Ishikawa (cell line): ENCODE results near the gene SSUH2.

Experiments used
- CEBPB ChIP-seq: IDR thresholded peaks from 2 replicates; pipeline ENCODE4 v1.6.1; 2012
- CREB1 ChIP-seq: IDR thresholded peaks from 2 replicates; pipeline ENCODE4 v1.6.1; 2012; ENCODE audit warnings: low read depth
- EGR1 ChIP-seq: IDR thresholded peaks from 2 replicates; pipeline ENCODE4 v1.6.1; 2012
- EP300 ChIP-seq: IDR thresholded peaks from 2 replicates; pipeline ENCODE4 v1.6.1; 2012; ENCODE audit warnings: borderline replicate concordance
- FOXM1 ChIP-seq: IDR thresholded peaks from 2 replicates; pipeline ENCODE4 v1.6.1; 2012; ENCODE audit warnings: low read depth, borderline replicate concordance
- MAX ChIP-seq: IDR thresholded peaks from 2 replicates; pipeline ENCODE4 v1.6.1; 2012
- NFIC ChIP-seq: IDR thresholded peaks from 2 replicates; pipeline ENCODE4 v1.6.1; 2012
- RAD21 ChIP-seq: IDR thresholded peaks from 2 replicates; pipeline ENCODE4 v1.6.1; 2012; ENCODE audit warnings: low read depth
- REST ChIP-seq: IDR thresholded peaks from 2 replicates; pipeline ENCODE4 v1.6.1; 2012; ENCODE audit warnings: low read depth, mild to moderate bottlenecking
- TAF1 ChIP-seq: IDR thresholded peaks from 2 replicates; pipeline ENCODE4 v1.6.1; 2012; ENCODE audit warnings: low read depth, mild to moderate bottlenecking
- TCF12 ChIP-seq: IDR thresholded peaks from 2 replicates; pipeline ENCODE4 v1.6.1; 2012; ENCODE audit warnings: low read depth
- TEAD4 ChIP-seq: IDR thresholded peaks from 2 replicates; pipeline ENCODE4 v1.6.1; 2012
- USF1 ChIP-seq: IDR thresholded peaks from 2 replicates; pipeline ENCODE4 v1.6.1; 2012
- YY1 ChIP-seq: IDR thresholded peaks from 2 replicates; pipeline ENCODE4 v1.6.1; 2012; ENCODE audit warnings: low read depth
- ZBTB7A ChIP-seq: IDR thresholded peaks from 2 replicates; pipeline ENCODE4 v1.6.1; 2012; ENCODE audit warnings: low read depth

The SSUH2 gene

GRCh38 chr3:8637348-8637747 lies 7.2 kb downstream of the SSUH2 start:
- TF ChIP-seq ZBTB7A (no peak), TCF12 (no peak), YY1 (no peak)

GRCh38 chr3:8635631-8636030 lies 9.0 kb downstream of the SSUH2 start:
- TF ChIP-seq TEAD4 (no peak), RAD21 (peak; percentile 39), CREB1 (no peak), EGR1 (no peak)

GRCh38 chr3:8635125-8635524 lies 9.5 kb downstream of the SSUH2 start:
- TF ChIP-seq EP300 (no peak), TCF12 (no peak), MAX (no peak), CREB1 (no peak), EGR1 (no peak), YY1 (no peak), ZBTB7A (no peak), RAD21 (no peak), FOXM1 (no peak), CEBPB (no peak), TEAD4 (no peak), NFIC (no peak), REST (no peak), TAF1 (no peak), USF1 (no peak)

GRCh38 chr3:8632402-8633237 lies 12.0 kb downstream of the SSUH2 start:
- TF ChIP-seq YY1 = no peak
- TF ChIP-seq USF1 = no peak
- TF ChIP-seq REST = no peak
- TF ChIP-seq CEBPB = no peak
- no peak for TF ChIP-seq TCF12
- TF ChIP-seq TAF1 = no peak
- TF ChIP-seq FOXM1 = no peak
- no peak for TF ChIP-seq TEAD4
- TF ChIP-seq EP300 = no peak

GRCh38 chr3:8631661-8632060 lies 12.9 kb downstream of the SSUH2 start:
- TF ChIP-seq FOXM1 (no peak), YY1 (no peak), EGR1 (no peak), EP300 (no peak), CREB1 (no peak), TEAD4 (no peak), MAX (no peak), RAD21 (no peak), TAF1 (no peak), NFIC (no peak), CEBPB (no peak), TCF12 (no peak), ZBTB7A (no peak), REST (no peak), USF1 (no peak)
